ENCODE measurements around the gene PKNOX1.

GRCh38 chr21:43034101-43034500 lies 59.7 kb downstream of the PKNOX1 start:
- TF ChIP-seq CTCF (IDR thresholded peaks at IDR 0.05; ENCODE audit: insufficient read depth, low read length, poor library complexity, severe bottlenecking) (no peak), EZH2phosphoT487 (conservative IDR thresholded peaks at IDR 0.05; ENCODE audit: low read length) (no peak)
